HFF-Myc (cell line): ENCODE data around the gene TVP23C.
A peak's percentile ranks its signal among the peaks of the same experiment; 100 is the strongest.
"Not testable (repeated sequence)": the region's sequence is repeated elsewhere in the genome, so short reads cannot be mapped to it uniquely, and the experiment has no call there.

Experiments
- DNase-seq: peaks from one replicate; pipeline ENCODE4 v3.0.0-alpha.2; 2011; ENCODE audit warnings: low read depth; ENCODE audit errors: extremely low read depth
- H3K4me3 ChIP-seq: replicated peaks from 2 replicates; pipeline ENCODE4 v1.5.1; 2011; ENCODE audit warnings: low read depth, mild to moderate bottlenecking, control low read depth, low read length

Gene TVP23C

DNA sequence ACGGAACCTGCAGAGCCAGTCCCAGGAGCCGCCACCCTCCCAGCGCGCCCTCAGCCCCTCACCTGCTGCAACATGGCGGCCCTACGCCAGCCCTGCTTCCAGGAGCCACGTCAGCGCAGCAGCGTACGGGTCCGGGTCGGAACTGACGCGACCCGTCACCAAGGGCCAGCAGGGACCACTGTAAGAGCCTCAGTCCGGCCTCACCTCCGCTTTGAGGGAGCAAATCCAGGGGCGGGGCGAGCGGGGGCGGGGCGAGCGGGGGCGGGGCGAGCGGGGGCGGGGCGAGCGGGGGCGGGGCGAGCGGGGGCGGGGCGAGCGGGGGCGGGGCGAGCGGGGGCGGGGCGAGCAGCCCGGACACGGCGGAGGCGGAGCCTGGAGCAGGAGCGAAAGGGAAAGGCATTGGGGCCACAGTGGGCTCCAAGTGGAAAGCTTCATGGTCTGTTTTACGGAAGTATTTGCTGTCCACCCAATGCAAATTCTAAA lies at the start of gene TVP23C:
Gene TVP23C, minus strand, starts transcription at position 109 of the 483 bp plus-strand sequence. Its CDS starts 35 bp downstream, at position 74.
- DNase-seq, result peak; percentile 29
- H3K4me3 ChIP-seq, result peak within 1 kb of the TSS; percentile 57

DNA sequence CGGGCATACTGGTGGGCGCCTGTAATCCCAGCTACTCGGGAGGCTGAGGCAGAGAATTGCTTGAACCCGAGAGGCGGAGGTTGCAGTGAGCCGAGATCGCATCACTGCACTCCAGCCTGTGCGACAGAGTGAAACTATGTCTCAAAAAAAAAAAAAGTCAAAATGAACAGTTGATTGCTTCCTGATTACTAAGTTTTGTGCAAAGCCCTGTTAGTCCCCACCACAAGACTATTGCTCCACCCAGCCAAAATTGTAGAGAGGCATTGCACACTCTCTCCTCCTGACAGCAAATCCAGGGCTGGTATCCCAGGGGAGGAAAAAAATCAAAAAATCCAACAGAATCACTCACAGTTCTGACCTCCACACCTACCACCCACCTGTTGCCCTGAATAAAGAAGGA lies 29.7 kb upstream of the TVP23C start:
- not testable (repeated sequence) for H3K4me3 ChIP-seq, DNase-seq

DNA sequence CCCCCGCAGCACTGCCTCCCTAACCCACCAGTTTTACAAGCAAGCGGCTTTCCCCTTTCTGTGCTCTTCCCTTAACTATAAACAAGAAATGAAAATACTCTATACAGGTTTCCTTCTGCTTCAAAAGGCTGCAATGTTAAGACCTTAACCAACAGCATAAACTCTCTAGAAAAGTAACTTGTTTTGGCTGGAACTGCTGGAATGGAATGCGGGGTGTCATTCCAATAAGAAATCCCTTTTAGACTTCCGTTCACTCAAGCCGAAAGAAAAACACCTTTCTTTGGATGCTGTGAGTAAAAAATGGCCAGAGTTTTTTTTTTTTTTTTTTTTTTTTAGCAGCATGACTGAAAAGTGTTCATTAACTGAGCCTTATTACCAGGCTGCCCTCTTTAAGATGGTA lies 28.7 kb upstream of the TVP23C start:
- H3K4me3 ChIP-seq, DNase-seq: not testable (repeated sequence)

DNA sequence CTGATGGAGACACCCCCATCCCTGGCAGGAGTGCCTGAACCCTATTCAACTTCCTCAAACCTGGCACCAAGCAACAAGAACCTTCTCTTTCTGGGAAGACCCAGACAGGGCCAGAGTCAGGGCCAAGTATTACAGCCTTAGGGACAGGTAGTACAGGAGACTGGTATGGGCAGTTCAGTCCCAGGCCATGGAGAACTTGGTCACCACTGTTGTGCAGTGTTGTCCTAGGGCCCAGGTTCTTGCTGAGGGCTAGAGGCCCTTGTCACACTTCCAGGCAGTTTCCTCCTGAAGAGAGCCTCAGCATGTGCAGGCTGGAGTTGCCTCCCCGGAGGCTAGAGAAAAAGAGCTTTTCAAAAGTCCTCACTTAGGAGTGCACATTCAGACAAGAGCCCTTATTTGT lies 27.6 kb upstream of the TVP23C start:
- H3K4me3 ChIP-seq, DNase-seq: not testable (repeated sequence)

DNA sequence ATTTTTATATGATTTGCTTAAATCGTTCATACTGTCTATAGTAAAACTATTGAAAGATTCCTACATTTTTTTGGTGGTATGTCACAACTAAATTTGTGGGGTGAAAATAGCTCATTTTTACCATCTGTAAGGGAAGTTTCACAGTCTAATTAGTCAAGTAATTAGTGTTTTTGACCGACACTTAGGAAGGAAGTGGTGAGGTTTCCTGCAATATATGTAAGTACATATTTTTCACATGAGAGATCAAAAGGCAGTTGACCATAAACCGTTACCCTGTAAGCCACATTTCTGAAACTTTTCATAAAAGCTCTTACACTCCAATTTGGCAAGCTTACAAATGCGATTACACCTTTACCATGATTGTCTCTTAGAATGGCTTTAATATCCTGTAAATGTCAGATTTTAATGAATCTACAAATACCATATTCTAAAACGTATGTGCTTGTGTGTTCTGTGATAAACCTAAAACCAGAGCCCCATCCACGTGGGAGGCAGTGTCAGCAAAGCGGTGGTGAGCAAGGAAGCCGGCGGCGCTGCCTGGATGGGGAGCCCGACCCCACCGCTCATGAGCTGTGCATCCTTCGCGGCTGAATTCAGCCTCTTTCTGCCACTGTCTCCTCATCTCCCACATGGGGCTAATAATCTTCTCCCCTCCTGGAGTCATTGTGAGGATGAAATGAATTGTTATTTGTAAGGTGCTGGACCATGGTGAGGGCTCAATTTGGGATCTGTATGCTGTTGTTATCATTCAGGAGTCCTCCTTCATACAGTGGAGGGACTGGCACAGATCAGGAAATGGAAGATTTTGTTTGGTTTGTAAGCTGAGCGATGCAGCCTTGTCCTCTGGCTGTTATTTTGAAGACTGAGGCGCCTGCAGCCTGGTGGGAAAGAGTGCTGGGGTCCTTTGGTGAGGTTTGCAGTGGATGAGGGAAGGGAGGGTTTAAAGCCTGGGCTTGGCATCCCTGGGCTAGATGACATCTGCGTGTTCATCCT lies 26.6 kb upstream of the TVP23C start:
- not testable (repeated sequence) for H3K4me3 ChIP-seq, DNase-seq

DNA sequence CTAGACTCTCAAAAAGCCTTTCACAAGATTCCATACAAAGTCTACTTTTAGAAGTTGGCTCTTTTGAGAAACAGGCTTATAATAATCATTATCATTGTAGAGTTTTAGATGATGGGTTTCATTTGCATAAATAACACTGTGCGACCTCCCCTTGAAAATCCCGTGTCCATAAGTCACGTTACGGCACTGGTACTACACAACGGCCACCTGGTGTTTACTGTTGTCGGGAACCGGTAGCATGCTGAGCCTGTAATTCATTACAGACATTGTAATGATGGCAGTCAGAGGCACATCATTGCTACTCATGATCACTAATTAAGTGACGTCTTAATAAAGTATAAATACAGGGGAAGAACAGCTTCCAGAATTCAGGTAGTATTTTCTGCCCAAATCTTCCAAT lies 24.7 kb upstream of the TVP23C start:
- not testable (repeated sequence) for H3K4me3 ChIP-seq, DNase-seq

DNA sequence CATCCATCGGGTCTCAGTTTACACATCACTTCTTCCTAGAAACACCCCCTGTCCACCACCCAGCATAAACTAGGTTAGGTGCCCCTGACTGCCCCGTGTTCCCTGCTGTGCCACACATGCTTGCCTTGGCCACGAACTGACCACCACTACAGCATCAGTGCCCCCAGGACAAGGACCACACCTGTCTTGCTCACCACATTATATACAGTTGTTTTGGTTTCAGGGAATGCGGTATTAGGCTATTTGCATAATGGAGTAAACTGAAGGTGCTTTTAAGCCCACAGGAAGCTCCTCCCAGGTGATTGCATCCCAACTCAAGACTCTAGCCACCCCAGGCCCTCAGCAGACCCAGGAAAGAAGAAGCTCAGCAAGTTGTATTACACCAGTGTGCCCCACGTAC lies 20.0 kb upstream of the TVP23C start:
- not testable (repeated sequence) for H3K4me3 ChIP-seq, DNase-seq

DNA sequence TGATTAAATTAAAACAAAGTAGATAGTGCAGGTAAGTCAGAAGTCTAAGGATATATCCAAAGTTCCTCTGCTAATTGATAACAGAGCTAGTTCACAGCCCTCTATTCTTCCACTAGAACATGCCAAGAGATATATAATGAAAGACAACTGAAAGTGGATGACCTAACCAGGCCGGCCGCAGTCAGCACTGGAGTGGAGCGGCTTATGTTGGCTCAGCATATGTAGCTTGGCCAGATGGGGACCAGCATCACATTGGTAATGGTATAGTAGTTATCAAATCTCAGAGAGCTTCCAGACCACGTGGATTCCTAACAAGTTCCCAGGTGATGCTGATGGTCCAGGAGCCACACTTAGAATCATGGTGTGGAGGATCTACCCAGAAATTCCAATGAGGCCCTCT lies 18.2 kb upstream of the TVP23C start:
- not testable (repeated sequence) for DNase-seq, H3K4me3 ChIP-seq

DNA sequence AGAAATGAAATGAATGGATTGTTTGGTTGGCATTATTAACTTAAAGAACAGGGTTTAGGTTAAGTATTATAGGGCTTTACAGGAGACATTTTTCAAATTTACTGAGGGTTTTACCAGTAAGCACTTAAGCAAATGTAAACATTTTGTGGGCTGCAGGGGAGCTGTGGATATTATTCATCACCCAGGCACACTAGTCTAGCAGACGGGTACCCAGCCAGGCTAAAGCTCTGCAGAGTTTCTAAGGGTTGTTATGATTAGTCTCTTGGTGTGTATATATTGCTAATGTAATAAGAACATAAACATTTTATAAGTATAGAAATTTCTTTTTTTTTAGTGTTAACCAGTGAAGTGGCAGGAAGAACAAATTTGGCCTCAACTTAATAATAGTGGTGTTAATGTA lies 13.6 kb upstream of the TVP23C start:
- H3K4me3 ChIP-seq, DNase-seq: not testable (repeated sequence)

DNA sequence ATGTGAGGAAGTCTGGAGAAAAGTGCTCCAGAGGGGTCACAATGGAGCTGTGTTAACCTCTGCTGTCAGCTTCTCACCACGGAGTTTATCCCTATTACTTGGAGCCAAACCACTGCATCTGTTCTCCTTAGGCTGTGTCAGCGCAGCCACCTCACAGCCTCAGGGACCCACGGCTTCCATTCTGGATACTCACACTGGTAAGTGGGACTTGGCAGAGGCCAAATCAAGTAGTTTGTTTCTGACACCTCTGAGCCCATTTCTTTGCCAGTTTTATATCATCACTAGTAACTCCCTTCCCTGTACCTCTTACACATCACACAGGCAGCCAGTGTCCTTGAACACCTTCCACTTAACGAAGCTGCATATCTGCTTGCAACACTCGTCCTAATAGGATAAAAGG lies 11.4 kb upstream of the TVP23C start:
- not testable (repeated sequence) for H3K4me3 ChIP-seq, DNase-seq

DNA sequence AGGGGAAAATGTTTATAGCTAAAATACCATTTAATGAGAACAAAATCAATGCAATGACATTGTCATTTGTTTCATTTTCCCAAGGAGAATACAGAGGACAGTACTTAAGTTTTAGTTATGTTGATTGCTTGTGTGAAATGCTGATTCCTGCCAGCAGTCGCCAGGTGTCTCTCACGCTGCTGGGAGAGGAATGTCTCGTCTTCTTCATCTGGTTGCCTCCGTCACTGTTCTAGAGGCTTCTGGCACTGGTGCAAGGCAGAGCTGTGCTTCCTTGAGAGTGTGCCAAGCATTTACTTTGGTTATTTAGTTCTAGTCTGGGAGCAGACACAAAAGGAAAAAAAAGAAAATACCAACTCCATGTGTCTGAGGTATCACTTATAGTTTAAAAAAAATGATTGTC lies 10.6 kb upstream of the TVP23C start:
- not testable (repeated sequence) for H3K4me3 ChIP-seq, DNase-seq

DNA sequence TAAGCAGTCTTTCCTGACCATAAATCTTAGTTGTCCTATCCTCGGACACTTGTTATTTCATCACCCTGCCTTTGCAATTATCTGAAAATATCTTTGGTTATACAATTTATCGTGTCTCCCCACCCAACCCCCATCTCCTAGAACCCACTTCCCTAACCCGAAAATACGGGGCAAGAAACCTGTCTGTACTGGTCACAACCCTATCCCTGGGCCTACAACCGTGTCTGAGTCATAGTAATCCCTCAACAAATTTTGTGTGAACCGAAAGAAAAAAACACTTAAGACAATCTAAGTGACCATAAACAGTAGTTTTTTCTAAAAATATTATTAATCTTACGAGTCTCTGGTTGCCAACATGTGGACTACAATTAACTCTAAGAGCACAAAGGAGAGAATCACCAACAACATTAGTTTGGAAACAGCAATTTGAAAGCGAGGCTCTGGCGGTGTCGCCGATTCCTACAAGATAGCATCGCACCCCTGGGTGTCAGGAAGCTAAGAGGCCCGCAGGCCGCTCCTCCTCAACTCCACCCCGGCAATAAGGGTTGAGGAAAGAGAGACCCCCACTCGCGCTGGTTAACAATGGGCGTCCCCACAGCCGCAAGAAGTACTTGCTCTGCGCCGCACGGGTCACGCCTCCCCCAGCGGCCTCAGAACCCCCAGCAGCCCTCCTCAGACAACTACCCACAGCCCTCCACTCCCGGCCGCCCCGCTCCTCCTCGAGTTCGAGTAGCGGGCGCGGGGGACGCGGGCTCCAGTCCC lies 489 bp downstream of the TVP23C start:
- H3K4me3 ChIP-seq, result peak overlapping the region; percentile 57
- not testable (repeated sequence) for DNase-seq

DNA sequence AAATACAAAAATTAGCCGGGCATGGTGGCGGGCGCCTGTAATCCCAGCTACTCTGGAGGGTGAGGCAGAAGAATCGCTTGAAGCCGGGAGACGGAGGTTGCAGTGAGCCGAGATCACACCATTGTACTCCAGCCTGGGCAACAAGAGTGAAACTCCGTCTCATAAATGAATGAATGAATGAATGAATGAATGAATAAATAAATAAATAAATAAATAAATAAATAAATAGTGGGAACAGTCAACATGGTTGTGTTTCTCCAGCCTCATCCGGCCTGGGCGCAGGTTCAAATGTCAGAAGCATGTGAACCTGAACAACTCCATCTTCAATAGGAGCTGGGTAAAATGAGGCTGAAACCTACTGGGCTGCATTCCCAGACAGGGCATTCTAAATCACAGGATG lies 1.8 kb downstream of the TVP23C start:
- not testable (repeated sequence) for H3K4me3 ChIP-seq

DNA sequence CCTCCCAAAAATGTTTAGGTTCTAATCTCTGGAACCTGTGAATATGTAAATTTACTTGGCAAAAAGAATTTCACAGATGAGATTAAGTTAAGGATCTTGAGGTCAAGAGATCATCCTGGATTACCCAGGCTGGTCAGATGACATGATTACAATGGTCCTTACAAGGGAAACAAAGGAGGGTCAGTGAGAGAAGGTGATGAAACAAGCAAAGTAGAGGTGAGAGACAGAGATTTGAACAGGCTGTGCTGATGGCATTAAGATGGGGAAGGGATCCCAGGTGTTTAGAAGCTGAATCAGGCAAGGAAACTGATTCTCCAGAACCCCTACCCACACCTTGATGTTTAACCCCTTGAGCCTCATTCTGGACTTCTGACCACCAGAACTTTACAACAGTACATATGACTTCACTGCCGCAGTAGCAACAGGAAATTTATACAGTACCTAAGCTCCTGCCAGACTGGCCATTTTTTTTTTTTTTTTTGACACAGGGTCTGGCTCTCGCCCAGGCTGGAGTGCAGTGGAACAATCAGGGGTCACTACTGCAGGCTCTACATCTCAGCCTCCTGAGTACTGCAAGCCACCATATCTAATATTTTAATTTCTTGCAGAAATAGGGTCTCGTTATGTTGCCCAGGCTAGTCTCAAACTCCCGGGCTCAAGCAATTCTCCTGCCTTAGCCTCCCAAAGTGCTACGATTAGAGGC lies 4.7 kb downstream of the TVP23C start:
- not testable (repeated sequence) for H3K4me3 ChIP-seq, DNase-seq

More for the DNA sequence above, 1.8 kb downstream of the TVP23C start:
- DNase-seq, result not testable (repeated sequence)

DNA sequence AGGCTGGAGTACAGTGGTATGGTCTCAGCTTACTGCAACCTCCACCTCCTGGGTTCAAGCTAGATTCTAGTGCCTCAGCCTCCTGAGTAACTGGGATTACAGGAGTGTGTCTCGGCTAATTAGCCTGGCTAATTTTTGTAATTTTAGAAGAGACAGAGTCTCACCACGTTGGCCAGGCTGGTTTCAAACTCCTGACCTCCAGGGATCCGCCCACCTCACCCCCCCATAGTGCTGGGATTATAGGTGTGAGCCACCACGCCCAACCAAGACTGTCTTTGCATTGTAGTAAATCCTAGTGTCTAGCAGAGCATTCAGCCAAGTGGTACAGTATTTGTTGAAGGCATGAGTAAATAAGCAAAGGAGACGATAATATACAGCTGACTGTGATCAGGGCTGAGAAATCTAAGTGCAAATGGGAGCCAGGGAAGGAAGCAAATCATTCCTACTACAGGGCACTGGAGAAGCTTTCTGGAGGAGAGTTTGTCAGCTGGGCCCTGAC lies 5.9 kb downstream of the TVP23C start:
- DNase-seq, H3K4me3 ChIP-seq: not testable (repeated sequence)

DNA sequence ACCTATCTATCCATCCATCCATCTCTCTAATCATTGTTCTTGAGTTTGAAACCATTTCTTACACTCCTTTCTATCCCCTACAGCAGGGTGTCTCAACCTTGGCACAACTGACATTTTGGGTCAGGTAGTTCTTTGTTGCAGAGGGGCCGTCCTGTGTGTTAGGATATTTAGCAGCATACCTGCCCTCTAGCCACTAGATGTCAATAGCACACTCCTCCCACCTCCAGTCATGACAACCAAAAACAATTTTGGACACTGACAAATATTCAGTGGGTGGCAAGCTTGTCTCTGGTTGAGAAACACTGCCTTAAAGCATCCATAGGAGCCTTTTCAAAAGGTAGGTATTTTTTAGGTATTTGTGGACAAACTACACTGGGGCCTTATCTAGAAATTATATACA lies 10.4 kb downstream of the TVP23C start:
- DNase-seq, H3K4me3 ChIP-seq: not testable (repeated sequence)

DNA sequence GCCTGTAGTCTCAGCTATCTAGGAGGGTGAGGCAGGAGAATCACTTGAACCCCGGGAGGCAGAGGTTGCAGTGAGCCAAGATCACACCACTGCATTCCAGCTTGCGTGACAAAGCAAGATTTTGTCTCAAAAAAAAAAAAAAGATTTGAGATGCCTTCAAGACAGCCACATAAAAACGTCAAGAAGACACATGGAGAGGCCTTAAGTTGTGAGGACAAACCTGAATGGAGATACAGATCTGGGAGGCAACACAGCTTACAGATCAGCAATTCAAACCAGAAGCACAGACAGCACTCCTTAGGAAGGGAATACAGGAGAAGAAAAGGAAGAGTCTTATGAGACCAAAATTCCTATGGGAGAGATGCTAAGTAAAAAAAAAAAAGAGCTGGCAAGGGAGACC lies 13.7 kb downstream of the TVP23C start:
- DNase-seq, H3K4me3 ChIP-seq: not testable (repeated sequence)

DNA sequence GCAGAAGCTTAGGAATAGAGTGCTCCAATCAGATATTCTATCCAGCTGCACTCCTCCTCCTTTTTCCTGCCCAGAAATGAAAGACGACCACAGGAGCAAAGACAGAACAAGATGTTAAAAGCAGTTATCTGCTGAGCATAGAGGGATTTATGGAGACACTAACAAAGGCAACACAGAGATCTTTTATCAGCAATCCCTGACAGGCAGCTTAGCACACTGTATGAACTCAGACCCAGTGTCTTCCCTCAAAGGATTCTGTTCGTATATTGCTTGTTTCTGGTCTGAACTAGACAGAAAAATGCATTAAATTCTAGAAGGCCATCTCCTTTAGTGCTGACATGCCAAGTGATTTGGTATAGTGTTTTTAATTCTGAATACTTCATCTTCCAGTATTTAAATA lies 16.7 kb downstream of the TVP23C start:
- H3K4me3 ChIP-seq, DNase-seq: not testable (repeated sequence)
